Activated CD8-positive, alpha-beta memory T cell treated with anti-CD3 and anti-CD28 coated beads, Interleukin-2, amount 50 U/mL, for 24 hours (primary cell): ENCODE data around the gene ARHGAP26.

Experiments used
- DNase-seq: peaks from one replicate; pipeline ENCODE4 v3.0.0-alpha.2; 2020; ENCODE audit errors: extremely low read depth

ARHGAP26 gene

DNA sequence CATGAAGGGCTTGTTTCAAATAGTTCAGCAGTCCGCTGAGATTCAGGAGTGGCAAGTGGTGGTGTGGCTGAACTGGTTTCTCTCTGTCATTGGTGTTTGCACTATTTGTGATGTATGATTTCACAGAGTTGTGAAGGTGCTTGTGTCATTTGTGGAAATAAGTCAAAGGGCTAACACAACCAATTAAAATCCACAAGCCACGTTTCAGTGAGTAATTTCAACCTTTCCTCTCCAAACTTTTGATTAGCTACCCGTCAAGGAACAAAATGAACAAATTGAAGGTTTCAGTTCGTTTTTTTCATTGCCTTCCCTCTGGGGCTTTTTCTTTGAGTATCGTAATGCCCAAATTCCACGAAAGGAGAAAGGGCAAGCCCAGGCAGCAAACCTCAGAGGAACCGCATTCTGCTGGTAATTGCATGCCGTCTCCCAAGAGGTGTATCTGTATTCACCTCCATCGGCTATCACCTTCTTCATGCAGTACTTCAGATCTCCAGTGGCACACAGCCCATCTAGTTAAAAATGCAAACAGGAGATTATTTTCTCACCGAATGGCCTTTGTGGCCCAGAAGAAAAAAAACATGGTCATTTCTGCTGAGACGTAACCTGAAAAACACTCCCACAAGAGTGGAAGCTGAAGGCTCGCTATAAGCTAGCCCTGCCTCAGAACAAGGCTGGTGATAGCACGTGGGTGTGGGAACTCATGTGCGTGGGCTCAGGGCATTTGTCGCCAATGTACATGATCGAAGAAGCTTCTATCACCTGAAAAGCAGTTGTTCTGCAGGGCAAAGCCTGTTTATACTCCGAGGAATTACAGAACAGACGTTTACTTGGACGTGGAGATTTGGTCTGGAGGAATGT, 436.2 kb downstream of the ARHGAP26 start:
- no peak for DNase-seq

GRCh38 chr5:143207058-143207457, 436.9 kb downstream of the ARHGAP26 start:
- no peak for DNase-seq

DNA sequence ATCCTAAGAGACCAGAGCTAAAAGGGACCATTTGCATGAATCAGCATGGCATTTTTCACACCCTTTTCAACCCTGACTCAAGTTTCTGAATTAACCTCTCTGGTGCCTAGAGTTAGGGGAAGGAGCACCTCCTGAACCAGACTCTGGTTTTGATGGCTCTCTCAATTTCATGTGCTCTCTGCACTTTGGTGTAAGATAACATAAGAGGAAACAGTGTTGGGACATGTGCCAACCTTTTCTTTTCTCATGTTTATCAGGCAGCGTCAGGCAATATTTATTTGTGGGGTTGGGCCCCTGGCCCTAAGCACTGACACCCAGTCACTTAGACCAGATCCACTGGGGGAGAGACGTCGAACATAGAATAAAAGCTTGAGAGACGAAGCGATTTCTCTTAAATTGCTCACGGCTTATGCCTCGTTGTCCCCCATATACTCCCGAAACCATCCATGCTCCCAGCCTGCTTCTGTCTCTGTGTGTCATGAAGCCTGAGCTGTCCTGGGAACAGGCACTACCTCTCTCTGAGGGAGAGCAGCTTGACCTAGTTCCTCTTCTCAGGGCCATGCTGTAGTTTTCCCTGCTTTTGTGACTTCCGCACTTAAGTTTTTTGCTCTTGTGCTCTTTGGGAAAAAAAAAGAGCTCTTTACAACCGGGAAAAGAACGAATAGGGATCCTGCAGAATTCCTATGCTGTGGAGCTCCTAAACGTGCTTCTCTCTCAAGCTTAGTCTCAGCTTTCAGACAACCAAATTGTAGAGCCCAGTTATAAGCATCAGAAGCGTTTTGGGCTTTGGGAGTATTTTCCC, 437.6 kb downstream of the ARHGAP26 start:
- no peak for DNase-seq

DNA sequence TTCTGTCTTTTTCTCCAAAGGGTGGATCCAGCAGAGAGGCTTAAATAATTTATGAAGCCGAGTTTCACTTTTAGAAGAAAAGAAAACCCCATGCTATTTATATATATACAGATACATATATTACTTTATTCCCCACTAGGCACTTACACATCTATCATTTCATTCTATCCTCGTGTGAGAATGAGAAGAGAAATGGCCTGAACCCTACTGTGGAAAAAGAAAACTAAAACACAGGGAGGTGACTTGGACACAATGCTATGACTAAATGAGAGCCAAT, 438.1 kb downstream of the ARHGAP26 start:
- DNase-seq = no peak

- DNase-seq = no peak
These were observed 438.8 kb downstream of the ARHGAP26 start for GRCh38 chr5:143208781-143209510.

DNA sequence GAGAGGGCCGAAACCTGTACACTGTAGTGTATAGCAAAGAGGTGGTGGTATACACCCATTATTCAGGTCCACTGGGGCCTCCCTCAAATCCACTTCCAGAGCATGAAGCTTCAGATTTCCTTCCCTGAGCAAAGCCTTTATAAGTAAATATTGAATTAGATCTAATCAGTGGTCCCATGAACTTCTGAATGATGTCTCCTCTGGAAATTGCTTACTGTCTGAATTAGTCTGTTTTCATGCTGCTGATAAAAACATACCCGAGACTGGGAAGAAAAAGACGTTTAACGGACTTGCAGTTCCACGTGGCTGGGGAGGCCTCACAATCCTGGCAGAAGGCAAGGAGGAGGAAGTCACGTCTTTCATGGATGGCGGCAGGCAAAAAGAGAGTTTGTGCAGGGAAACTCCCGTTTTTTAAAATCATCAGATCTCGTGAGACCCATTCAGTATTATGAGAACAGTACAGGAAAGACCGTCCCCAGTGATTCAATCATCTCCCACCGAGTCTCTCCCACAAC, 439.8 kb downstream of the ARHGAP26 start:
- DNase-seq = no peak

GRCh38 chr5:143210576-143210975, 440.4 kb downstream of the ARHGAP26 start:
- DNase-seq = no peak

GRCh38 chr5:143212261-143212660, 442.1 kb downstream of the ARHGAP26 start:
- DNase-seq = no peak

DNA sequence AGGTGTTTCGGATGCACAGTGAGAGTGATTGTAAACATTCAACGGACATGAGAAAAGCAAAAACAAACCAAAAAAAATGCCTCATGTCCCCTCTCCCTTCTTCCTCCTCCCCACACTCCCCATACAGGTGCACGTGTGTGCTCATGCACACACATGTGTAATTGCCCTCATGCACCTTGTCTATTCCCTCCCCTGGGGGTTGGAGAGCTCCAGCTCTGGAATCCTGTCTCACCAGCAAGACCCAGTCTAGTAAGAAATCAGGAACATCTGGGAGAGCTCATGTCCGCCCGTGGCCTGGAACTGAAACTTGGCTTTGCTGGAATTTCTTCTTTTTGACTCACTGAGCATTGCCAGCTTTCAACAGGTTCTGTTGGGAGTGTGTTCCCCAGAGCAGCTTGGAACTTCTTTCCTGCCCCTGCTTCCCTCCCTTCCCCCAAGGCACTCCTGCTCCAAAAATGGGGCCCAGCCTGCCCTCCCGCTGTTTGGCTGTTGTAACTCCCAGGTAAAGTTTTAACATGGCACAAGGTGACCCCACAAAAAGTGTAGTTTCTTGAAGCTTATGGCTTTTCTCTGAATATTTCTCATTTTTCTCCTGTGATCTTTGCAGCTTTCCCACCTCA, 443.2 kb downstream of the ARHGAP26 start:
- no peak for DNase-seq

GRCh38 chr5:143213851-143214363, 443.7 kb downstream of the ARHGAP26 start:
- DNase-seq = no peak

DNA sequence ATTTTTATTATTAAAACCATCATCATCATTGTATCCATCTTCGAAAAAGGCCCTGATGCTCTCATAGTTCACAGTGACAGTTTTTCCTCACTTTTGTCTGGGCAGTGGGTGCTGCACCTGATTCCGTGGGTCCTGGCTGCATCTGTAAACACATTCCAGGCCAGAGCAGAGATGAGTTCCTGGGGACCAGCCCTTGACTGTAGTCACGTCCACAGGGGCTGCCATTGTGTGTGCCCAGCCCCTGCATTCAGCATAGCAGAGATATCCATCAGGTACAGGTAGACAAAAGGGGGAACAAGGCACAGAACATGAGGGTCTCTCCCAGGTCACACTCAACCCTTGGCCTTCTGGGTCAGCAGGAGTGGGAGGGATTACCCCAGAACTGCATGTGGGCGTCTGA, 444.3 kb downstream of the ARHGAP26 start:
- no peak for DNase-seq

DNA sequence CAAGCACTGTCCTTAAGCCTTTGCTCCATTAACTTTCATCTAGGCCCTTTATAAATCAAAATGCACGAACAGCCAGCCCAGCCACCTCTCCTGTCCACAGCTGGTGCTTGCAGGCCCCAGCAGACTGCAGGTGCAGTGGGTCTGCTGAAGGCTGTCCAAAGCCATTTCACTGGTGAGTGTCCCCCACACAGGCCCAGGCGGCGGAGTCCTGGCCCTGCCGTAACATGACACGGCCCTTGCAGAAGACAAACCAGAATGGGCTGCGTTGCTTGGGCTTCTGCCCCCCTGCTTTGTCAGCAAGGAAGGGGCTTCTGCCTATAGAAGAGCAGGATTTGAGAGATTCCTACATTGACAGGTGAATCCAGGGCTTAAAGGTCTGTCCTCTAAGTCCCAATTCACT, 444.7 kb downstream of the ARHGAP26 start:
- no peak for DNase-seq

GRCh38 chr5:143215690-143216089, 445.5 kb downstream of the ARHGAP26 start:
- DNase-seq = no peak

GRCh38 chr5:143216211-143216610, 446.0 kb downstream of the ARHGAP26 start:
- no peak for DNase-seq

DNA sequence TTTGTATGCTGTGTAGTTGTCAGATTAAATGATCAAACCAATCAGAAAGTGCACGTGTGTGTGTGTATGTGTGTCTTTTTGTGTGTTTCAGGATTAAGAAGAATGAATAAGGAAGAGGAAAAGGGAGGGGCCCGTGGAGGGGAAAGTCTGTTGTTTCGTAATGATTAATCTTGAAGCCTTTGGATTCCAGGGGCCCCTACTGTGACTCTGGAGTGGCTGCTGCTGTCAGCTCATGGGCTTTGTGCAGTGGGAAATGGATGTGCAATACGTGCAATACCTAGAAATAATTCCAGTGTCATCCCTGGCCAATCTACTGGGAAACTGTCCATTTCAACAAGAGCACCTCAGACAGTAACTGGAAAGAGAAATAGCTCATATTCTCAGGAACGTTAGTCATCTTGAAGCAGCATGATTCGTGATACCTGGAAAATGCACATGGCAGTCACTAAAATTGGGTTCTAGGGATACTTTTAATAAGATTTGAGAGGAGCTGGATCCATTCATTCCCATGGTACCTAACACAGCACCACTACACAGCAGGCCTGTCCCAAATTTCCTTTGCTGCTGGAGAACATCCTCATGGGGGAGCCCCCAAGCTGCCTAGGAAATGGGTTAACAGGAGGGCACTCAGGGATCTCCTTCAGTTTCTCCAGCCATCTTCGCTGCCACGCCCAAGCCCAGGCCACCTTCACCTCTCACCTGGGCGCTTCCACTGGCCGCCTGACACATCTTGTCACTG, 447.1 kb downstream of the ARHGAP26 start:
- DNase-seq = no peak

GRCh38 chr5:143217804-143218160, 447.6 kb downstream of the ARHGAP26 start:
- DNase-seq = no peak

GRCh38 chr5:143218517-143219170, 448.5 kb downstream of the ARHGAP26 start:
- no peak for DNase-seq

DNA sequence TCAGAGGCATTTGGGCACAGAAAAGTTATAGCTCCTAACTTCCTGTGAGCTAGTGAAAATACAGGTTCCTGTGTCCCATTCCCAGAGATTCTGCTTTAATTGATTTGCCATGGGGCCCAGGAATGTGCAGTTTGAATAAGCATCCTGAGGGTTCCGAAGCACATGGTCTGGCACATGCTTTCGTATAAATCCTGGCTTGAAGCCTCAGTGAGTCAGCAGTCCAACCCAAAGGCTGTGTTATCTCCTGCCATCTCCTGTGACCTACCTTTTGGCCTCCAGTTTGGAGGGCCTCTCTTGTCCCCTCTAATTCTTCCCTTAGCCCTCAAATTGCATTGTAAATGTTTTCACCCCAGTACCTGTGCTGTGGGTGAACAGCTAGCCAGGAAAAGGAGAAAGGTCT, 449.5 kb downstream of the ARHGAP26 start:
- DNase-seq = no peak

- no peak for DNase-seq
These were observed 450.6 kb downstream of the ARHGAP26 start for GRCh38 chr5:143220748-143221251.
